Loucy (cell line): ENCODE data around the gene OBP2A.

Experiments
- EZH2phosphoT487 ChIP-seq: fragments of 200-600 bp; IDR thresholded peaks from 2 replicates; pipeline ENCODE4 v1.6.1; 2018; ENCODE audit warnings: antibody characterized with exemption, mild to moderate bottlenecking, moderate library complexity, borderline replicate concordance
- TF ChIP-seq, protein P1 (sequence below): fragments of 200-600 bp; sonication (generic); conservative IDR thresholded peaks from 2 replicates; pipeline ENCODE4 v1.5.1; 2014; ENCODE audit warnings: mild to moderate bottlenecking, antibody characterized with exemption, low read length

GRCh38 chr9:135512241-135512603 lies 33.7 kb upstream of the OBP2A start:
- TF ChIP-seq, protein P1, sequence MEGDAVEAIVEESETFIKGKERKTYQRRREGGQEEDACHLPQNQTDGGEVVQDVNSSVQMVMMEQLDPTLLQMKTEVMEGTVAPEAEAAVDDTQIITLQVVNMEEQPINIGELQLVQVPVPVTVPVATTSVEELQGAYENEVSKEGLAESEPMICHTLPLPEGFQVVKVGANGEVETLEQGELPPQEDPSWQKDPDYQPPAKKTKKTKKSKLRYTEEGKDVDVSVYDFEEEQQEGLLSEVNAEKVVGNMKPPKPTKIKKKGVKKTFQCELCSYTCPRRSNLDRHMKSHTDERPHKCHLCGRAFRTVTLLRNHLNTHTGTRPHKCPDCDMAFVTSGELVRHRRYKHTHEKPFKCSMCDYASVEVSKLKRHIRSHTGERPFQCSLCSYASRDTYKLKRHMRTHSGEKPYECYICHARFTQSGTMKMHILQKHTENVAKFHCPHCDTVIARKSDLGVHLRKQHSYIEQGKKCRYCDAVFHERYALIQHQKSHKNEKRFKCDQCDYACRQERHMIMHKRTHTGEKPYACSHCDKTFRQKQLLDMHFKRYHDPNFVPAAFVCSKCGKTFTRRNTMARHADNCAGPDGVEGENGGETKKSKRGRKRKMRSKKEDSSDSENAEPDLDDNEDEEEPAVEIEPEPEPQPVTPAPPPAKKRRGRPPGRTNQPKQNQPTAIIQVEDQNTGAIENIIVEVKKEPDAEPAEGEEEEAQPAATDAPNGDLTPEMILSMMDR = no peak
- no peak for TF ChIP-seq EZH2phosphoT487
